Stomach (tissue), 9 donors: ENCODE measurements around the gene ZNF827. TPM values are rescaled to one million over a fixed set of nuclear protein-coding genes. Genes with fewer than 3 reads are reported as not detected.

Source experiments
- DNase-seq, 2 donors: peaks; one replicate each; pipeline versions ENCODE4 v3.0.0 to v3.0.0-alpha.2; 2013 to 2019
- H3K27ac ChIP-seq, 5 donors: fragments of 200-600 bp in 4 of 5; sonication (generic) in 4 of 5; one replicate each; pipeline ENCODE4 v1.5.1; 2013 to 2019; ENCODE audit warnings: mild to moderate bottlenecking in 1 of 5, moderate library complexity in 1 of 5
- H3K27me3 ChIP-seq, 3 donors: fragments of 200-600 bp; sonication (generic); one replicate each; pipeline ENCODE4 v1.5.1; 2017 to 2019; ENCODE audit warnings: mixed run types in 1 of 3
- H3K36me3 ChIP-seq, 4 donors: fragments of 200-600 bp; sonication (generic); 1 replicate in 3 of 4; 2 replicates in 1 of 4; pipeline ENCODE4 v1.5.1; 2016 to 2019
- H3K4me1 ChIP-seq, 4 donors: fragments of 200-600 bp; sonication (generic); one replicate each; pipeline ENCODE4 v1.5.1; 2016 to 2019
- H3K4me3 ChIP-seq, 4 donors: fragments of 200-600 bp; sonication (generic) in 3 of 4; one replicate each; pipeline ENCODE4 v1.5.1; 2016 to 2019; ENCODE audit warnings: mild to moderate bottlenecking in 1 of 4
- H3K9me3 ChIP-seq, 4 donors: fragments of 200-600 bp; sonication (generic); one replicate each; pipeline ENCODE4 v1.5.1; 2016 to 2019
- CTCF ChIP-seq, 7 experiments: fragments of 450-650 bp in 4 of 7; fragments of 200-600 bp in 3 of 7; sonication (generic) in 3 of 7; IDR thresholded peaks; one replicate each; pipeline ENCODE4 v1.5.1; 2016 to 2019; ENCODE audit warnings: antibody characterized with exemption in 7 of 7, control low read depth in 2 of 7, mild to moderate bottlenecking in 1 of 7
- EP300 ChIP-seq: sonication (generic); formaldehyde crosslinking; IDR thresholded peaks from one replicate; pipeline ENCODE4 v1.6.1; 2017; ENCODE audit warnings: antibody characterized with exemption
- POLR2A ChIP-seq, 4 donors: fragments of 450-650 bp; IDR thresholded peaks; one replicate each; pipeline ENCODE4 v1.6.1; 2016; ENCODE audit warnings: antibody characterized with exemption in 4 of 4, control low read depth in 2 of 4, mild to moderate bottlenecking in 1 of 4, moderate library complexity in 1 of 4
- POLR2AphosphoS5 ChIP-seq, 3 donors: sonication (generic); formaldehyde crosslinking; IDR thresholded peaks; one replicate each; pipeline ENCODE4 v1.6.1; 2016; ENCODE audit warnings: antibody characterized with exemption in 3 of 3
- WGBS, 5 donors: extraction: QIAGEN DNeasy Blood & Tissue Kit in 3 of 5; methylation state at CpG; one replicate each; pipeline versions ENCODE4 v1.1.5 to v1.1.7; 2013 to 2018; 5-methylcytosine and 5-hydroxymethylcytosine counted together
- intact Hi-C: fragments of 100-400 bp; cut with DNase I; formaldehyde crosslinking; loops from one replicate; pipeline ENCODE4 v1.15.1; 2023; ENCODE audit warnings: low total_unique reads
- polyA plus RNA-seq, 3 donors: library from polyadenylated mRNA; stranded (reverse); fragments of 200-250 nt; gene quantifications; one replicate each; pipeline ENCODE4 v1.2.3, GENCODE V29; 2013
- total RNA-seq, 5 donors: library from RNA; depleted of rRNA; stranded (reverse); fragments of >200 nt; gene quantifications; one replicate each; pipeline versions ENCODE4 v1.1.0 to v1.2.3, GENCODE V29; 2014 to 2016
- donor health status: healthy with polysubstance abuse.
- donor health status: Bipolar disorder and iron deficiency.
- donor health status: healthy.

ZNF827 gene
- total and polyA plus RNA-seq, 8 donors, result 1.7 to 109 (median 13.5) TPM

GRCh38 chr4:145819101-145819852 is 119.3 kb downstream of the ZNF827 start:
- H3K9me3 ChIP-seq, result no peaks in the 10 kb centered on the region
- no peaks in the 10 kb centered on the region for H3K27me3 ChIP-seq
- H3K4me3 ChIP-seq, result no peak overlapping the region
- intact Hi-C loops, result no loop called here
- peaks cover 0 to 13% (median 0%) of the 10 kb centered on the region in 4 donors for H3K4me1 ChIP-seq
- H3K27ac ChIP-seq, result peak overlapping the region in 1 of 5 donors; percentile 56
- no peak for DNase-seq
- peaks cover 0 to 13% (median 9%) of the 10 kb centered on the region in 4 donors for H3K36me3 ChIP-seq
- 82 to 91% (median 89%) methylated on average over 10 of the region's 10 CpGs for WGBS, 5 donors
- TF ChIP-seq CTCF (IDR thresholded peaks at IDR 0.05) (no peak), POLR2A (IDR thresholded peaks at IDR 0.05) (no peak), POLR2AphosphoS5 (IDR thresholded peaks at IDR 0.05) (no peak), EP300 (no peak)

GRCh38 chr4:145818011-145818410 is 120.6 kb downstream of the ZNF827 start:
- DNase-seq, result no peak
- intact Hi-C loops, result no loop called here
- peaks cover 0 to 13% (median 0%) of the 10 kb centered on the region in 4 donors for H3K4me1 ChIP-seq
- H3K4me3 ChIP-seq, result no peak overlapping the region
- TF ChIP-seq CTCF (IDR thresholded peaks at IDR 0.05), result no peak
- TF ChIP-seq POLR2A (IDR thresholded peaks at IDR 0.05), result no peak
- no peak for TF ChIP-seq EP300
- TF ChIP-seq POLR2AphosphoS5 (IDR thresholded peaks at IDR 0.05), result no peak
- peaks cover 0 to 24% (median 21%) of the 10 kb centered on the region in 4 donors for H3K36me3 ChIP-seq
- no peaks in the 10 kb centered on the region for H3K9me3 ChIP-seq
- WGBS, 5 donors, result 96 to 99% (median 97%) methylated on average over 2 of the region's 2 CpGs
- H3K27me3 ChIP-seq, result no peaks in the 10 kb centered on the region
- no peak overlapping the region for H3K27ac ChIP-seq

- no peak for DNase-seq
- H3K27ac ChIP-seq, result no peak overlapping the region
- peaks cover 0 to 28% (median 18%) of the 10 kb centered on the region in 4 donors for H3K36me3 ChIP-seq
- no peaks in the 10 kb centered on the region for H3K9me3 ChIP-seq
- intact Hi-C loops, result no loop called here
- TF ChIP-seq POLR2AphosphoS5 (IDR thresholded peaks at IDR 0.05) (no peak), EP300 (no peak), CTCF (IDR thresholded peaks at IDR 0.05) (no peak), POLR2A (IDR thresholded peaks at IDR 0.05) (no peak)
- 91 to 97% (median 95%) methylated on average over 3 of the region's 3 CpGs for WGBS, 5 donors
- no peak overlapping the region for H3K4me3 ChIP-seq
- no peaks in the 10 kb centered on the region for H3K27me3 ChIP-seq
- H3K4me1 ChIP-seq, result peaks cover 0 to 13% (median 0%) of the 10 kb centered on the region in 4 donors
Measured at GRCh38 chr4:145816091-145816490, 122.5 kb downstream of the ZNF827 start.

- intact Hi-C loops, result no loop called here
- no peak for TF ChIP-seq POLR2AphosphoS5 (IDR thresholded peaks at IDR 0.05)
- no peak for TF ChIP-seq POLR2A (IDR thresholded peaks at IDR 0.05)
- TF ChIP-seq EP300, result no peak
- no peak for TF ChIP-seq CTCF (IDR thresholded peaks at IDR 0.05)
- H3K27ac ChIP-seq, result no peak overlapping the region
- H3K36me3 ChIP-seq, result peaks cover 0 to 28% (median 18%) of the 10 kb centered on the region in 4 donors
- no peaks in the 10 kb centered on the region for H3K27me3 ChIP-seq
- 64 to 87% (median 80%) methylated on average over 1 of the region's 1 CpG for WGBS, 5 donors
- no peaks in the 10 kb centered on the region for H3K9me3 ChIP-seq
- H3K4me3 ChIP-seq, result no peak overlapping the region
- H3K4me1 ChIP-seq, result peaks cover 0 to 13% (median 0%) of the 10 kb centered on the region in 4 donors
- no peak for DNase-seq
Measured at GRCh38 chr4:145815626-145816025, 123.0 kb downstream of the ZNF827 start.
